Activated T-cell treated with anti-CD3 and anti-CD28 coated beads, Interleukin-2, amount 50 U/mL, for 4 hours (primary cell): ENCODE data around the gene PTPN9. TPM values are rescaled to one million over a fixed set of nuclear protein-coding genes. Genes with fewer than 3 reads are reported as not detected.

Source experiments
- total RNA-seq, 3 donors: library from RNA; stranded (reverse); gene quantifications; one replicate each; pipeline ENCODE4 v1.2.1, GENCODE V29; 2021

Gene PTPN9
- total RNA-seq, 3 donors from 2014 or later = 11.2 to 14.9 (median 14.4) TPM

Other genes starting within 250 kb of the PTPN9 start
- gene COMMD4, start 243.3 kb downstream of the PTPN9 start, total RNA-seq = 10 to 100 TPM; 78.3 to 84.4 (median 79.9) TPM
- gene NEIL1, start 232.3 kb downstream of the PTPN9 start, total RNA-seq = 1 to 10 TPM in 2 of 3 donors, under 1 TPM in 1; 0.79 to 2.1 (median 2.1) TPM
- gene MAN2C1, start 210.7 kb downstream of the PTPN9 start, total RNA-seq = 100 to 1,000 TPM; 185 to 247 (median 216) TPM
- 10 to 100 TPM; 77.8 to 79.2 (median 78.8) TPM for gene SIN3A, start 127.6 kb downstream of the PTPN9 start, total RNA-seq
- gene SNUPN, start 46.4 kb upstream of the PTPN9 start, total RNA-seq = 10 to 100 TPM; 32.1 to 35.7 (median 32.8) TPM
- gene IMP3, start 60.9 kb upstream of the PTPN9 start, total RNA-seq = 100 to 1,000 TPM; 133 to 156 (median 142) TPM
- 1 to 10 TPM; 2.4 to 3.4 (median 2.5) TPM for gene SNX33, start 68.6 kb upstream of the PTPN9 start, total RNA-seq
- under 1 TPM in 1 of 3 donors, not detected in 2; 0.03 TPM for gene CSPG4, start 133.5 kb upstream of the PTPN9 start, total RNA-seq